Measurements from ENCODE around the gene CSTF3.

CSTF3 gene

DNA sequence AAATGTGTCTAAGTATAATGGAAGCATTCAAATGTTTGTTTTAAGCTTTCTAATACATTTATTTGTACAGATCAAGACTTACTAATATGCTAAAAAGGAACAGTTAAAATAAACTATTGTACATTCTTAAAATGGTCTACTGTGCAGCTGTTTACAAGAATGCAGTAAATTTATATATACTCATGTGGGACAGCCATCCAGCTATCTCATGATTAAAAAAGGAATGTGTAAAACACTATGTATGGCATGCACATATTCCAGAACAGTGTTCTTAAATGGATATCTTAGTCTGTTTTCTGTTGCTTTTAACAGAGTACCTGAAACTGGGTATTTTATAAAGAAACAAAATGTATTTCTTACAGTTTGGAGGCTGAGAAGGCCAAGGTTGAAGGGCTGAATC lies 30.2 kb upstream of the CSTF3 start:
- DNase-seq (ENCODE audit: low read depth): peak; percentile 33
- TF ChIP-seq, protein P1, sequence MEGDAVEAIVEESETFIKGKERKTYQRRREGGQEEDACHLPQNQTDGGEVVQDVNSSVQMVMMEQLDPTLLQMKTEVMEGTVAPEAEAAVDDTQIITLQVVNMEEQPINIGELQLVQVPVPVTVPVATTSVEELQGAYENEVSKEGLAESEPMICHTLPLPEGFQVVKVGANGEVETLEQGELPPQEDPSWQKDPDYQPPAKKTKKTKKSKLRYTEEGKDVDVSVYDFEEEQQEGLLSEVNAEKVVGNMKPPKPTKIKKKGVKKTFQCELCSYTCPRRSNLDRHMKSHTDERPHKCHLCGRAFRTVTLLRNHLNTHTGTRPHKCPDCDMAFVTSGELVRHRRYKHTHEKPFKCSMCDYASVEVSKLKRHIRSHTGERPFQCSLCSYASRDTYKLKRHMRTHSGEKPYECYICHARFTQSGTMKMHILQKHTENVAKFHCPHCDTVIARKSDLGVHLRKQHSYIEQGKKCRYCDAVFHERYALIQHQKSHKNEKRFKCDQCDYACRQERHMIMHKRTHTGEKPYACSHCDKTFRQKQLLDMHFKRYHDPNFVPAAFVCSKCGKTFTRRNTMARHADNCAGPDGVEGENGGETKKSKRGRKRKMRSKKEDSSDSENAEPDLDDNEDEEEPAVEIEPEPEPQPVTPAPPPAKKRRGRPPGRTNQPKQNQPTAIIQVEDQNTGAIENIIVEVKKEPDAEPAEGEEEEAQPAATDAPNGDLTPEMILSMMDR (conservative IDR thresholded peaks at IDR 0.05; ENCODE audit: low read depth, low read length): no peak
- H3K4me3 ChIP-seq (ENCODE audit: low read depth, low read length): no peak overlapping the region

DNA sequence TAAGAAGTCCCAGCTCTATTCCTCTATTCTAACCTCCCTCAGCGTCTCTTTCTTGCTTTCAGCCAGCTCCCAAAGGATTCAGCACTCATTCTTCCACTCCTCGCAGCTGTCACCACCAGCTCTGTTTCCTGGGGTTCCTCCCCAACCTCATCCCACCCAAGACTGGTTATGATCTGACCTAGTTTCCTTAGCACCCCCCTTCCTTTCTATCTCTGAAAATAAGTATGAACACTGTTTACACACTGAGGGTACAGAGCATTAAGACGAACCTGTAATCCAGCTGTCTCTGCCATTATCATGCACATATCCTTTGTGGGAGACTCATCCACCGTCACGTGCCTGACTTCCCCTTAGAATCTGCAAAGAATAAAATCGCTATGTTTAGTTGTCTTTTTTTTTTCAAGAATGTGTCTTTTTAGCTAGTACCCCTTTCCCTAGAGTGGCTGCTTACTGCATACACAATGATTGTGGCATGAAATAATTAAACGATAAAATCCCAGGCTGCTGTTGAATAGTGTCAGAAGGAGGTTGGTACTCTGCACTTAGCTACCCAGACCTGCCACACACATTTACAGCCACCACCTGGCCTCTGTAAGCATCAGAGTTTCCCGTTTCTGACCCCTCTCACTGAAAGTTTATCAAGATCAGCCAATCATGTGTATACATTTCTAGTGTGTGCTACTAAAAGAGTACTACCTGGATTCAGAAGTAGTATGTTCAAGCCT lies 26.9 kb upstream of the CSTF3 start:
- no peak for DNase-seq (ENCODE audit: low read depth)
- no peak overlapping the region for H3K4me3 ChIP-seq (ENCODE audit: low read depth, low read length)

DNA sequence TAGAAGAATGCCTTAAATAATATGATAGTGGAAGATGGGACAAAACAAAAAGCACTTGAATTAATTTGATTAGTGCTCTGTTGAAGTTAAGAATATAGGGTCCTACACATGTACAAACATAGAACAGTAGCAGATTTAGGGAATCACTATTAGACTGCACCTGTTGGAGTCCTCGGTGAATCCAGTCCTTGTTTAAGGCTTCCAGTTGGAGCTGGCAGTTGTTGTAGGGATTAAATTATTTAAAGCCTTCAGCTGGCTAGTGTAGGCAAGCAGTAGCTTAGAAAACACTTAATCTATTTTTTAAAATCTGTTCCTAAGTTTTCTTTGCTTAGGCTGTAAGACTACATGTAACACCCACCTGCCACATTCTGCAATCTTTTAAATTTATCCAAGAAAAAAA lies 24.5 kb upstream of the CSTF3 start:
- TF ChIP-seq, protein P1 (conservative IDR thresholded peaks at IDR 0.05; ENCODE audit: low read depth, low read length): no peak
- no peak overlapping the region for H3K4me3 ChIP-seq (ENCODE audit: low read depth, low read length)
- no peak for DNase-seq (ENCODE audit: low read depth)

More for the DNA sequence above, 26.9 kb upstream of the CSTF3 start:
- TF ChIP-seq, protein P1 (conservative IDR thresholded peaks at IDR 0.05; ENCODE audit: low read depth, low read length): no peak

DNA sequence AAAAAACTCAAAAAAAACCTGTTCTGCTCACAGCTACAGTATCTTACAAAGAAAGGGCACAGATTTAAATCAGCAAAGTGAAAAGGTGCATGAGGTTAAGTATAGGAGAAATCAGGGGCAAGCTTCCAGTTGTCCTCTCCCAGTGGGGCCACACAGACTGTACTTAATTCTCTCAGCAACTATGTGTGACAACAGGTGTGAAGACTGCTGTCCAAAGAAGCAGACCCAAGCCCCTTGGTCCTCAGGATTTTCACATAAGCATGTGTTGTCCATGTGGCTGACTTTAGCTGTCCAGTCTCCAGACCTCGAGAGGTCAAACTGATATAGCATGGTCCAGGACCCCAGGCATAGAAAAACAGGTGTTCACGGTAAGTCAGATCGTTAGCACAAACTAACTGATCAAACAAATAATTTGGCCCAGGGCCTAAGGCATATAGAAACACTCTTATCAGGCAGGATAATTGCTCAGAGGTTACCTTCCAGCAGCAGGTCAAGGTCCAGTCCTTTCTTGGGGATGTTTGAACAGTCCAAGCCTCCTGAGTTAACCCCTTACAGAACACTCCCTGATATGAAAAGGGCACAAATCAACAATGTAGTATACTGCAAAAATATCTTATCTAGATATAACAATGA lies 21.1 kb upstream of the CSTF3 start:
- H3K4me3 ChIP-seq (ENCODE audit: low read depth, low read length): no peak overlapping the region
- TF ChIP-seq, protein P1 (conservative IDR thresholded peaks at IDR 0.05; ENCODE audit: low read depth, low read length): no peak
- DNase-seq (ENCODE audit: low read depth): no peak

DNA sequence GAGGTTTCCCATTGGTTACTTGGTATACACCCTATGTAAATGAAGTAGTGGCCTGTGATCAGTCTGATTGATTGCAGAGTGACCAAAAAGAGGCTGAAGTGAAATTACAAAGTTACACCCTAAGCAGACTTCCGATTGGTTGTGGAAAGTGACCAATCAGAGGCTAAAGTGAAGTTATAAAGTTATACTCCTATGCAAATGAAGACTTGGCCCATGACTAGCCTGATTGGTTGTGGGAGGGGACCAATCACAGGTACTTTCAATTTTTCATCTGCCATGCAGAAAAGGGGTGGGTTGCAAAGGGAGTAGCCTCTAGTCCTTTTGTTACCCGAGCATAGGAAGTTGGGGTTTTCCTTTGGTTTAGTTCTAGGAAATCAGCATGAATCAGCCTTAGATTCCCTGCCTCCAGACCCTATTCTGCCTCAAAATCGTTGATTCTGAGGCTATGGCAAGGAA lies 18.1 kb upstream of the CSTF3 start:
- TF ChIP-seq, protein P1 (conservative IDR thresholded peaks at IDR 0.05; ENCODE audit: low read depth, low read length): no peak
- peak; percentile 25 for DNase-seq (ENCODE audit: low read depth)
- H3K4me3 ChIP-seq (ENCODE audit: low read depth, low read length): no peak overlapping the region

DNA sequence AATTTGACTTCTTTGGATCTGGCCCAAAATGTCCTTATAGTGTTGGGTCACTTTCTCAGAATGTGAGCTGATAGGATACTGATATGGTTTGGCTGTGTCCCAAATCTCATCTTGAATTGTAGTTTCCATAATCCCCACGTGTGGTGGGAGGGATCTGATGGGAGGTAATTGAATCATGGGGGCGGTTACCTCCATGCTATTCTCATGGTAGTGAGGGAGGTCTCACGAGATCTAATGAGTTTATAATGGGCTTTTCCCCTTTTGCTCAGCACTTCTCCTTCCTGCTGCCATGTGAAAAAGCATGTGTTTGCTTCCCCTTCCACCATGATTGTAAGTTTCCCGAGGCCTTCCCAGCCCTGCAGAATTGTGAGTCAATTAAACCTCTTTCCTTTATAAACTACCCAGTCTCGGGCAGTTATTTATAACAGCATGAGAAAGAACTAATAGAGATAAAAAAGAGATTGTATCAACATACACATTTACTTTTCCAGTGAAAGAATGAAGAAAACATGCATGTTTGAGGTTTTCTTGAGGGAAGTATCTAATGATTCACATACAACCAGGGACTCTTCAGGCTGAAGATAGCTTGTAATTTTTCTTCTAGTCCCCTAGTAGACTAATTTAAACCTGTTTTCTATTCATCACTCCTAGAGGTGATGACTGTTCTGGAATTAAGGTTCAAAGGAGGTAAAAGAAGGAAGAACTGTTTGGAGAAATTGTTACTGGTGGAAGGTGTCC lies 17.3 kb upstream of the CSTF3 start:
- no peak for DNase-seq (ENCODE audit: low read depth)
- TF ChIP-seq, protein P1 (conservative IDR thresholded peaks at IDR 0.05; ENCODE audit: low read depth, low read length): no peak
- no peak overlapping the region for H3K4me3 ChIP-seq (ENCODE audit: low read depth, low read length)
